Natural killer cell (primary cell): Measurements from ENCODE around the gene CDH23. TPM values are rescaled to one million over a fixed set of nuclear protein-coding genes. Genes with fewer than 3 reads are reported as not detected.

Experiments
- ATAC-seq, 3 donors: fragments of 150-1000 bp in 2 of 3; fragments of 200-7000 bp in 1 of 3; cut with Tn5 transposase; 1 replicate in 1 of 3; 2 replicates in 2 of 3; pipeline ENCODE4 v1.10.0; 2021; ENCODE audit warnings: mild to moderate bottlenecking in 2 of 3, moderate library complexity in 2 of 3
- DNase-seq, 2 donors: peaks; one replicate each; pipeline versions ENCODE4 v3.0.0 to v3.0.0-alpha.2; 2013 to 2021; ENCODE audit warnings: mixed read lengths in 1 of 2
- H3K27ac ChIP-seq: one replicate; pipeline ENCODE4 v1.5.1; 2013; ENCODE audit warnings: mild to moderate bottlenecking, low read length
- H3K27me3 ChIP-seq: one replicate; pipeline ENCODE4 v1.6.1; 2013; ENCODE audit warnings: low read length; ENCODE audit not compliant: control insufficient read depth, insufficient read depth
- H3K36me3 ChIP-seq: one replicate; pipeline ENCODE4 v1.6.1; 2013; ENCODE audit warnings: low read length; ENCODE audit not compliant: control insufficient read depth, insufficient read depth
- H3K4me1 ChIP-seq: one replicate; pipeline ENCODE4 v1.6.1; 2013; ENCODE audit warnings: low read length; ENCODE audit not compliant: control insufficient read depth, insufficient read depth
- H3K4me3 ChIP-seq: one replicate; pipeline ENCODE4 v1.5.1; 2013; ENCODE audit warnings: low read length
- H3K9me3 ChIP-seq: one replicate; pipeline ENCODE4 v1.6.1; 2013; ENCODE audit warnings: low read length; ENCODE audit not compliant: control insufficient read depth, insufficient read depth
- H3K27ac Mint-ChIP-seq, 2 donors: one replicate each; pipeline ENCODE4 v1.8.0; 2022; ENCODE audit warnings: mild to moderate bottlenecking in 2 of 2, mixed read lengths in 2 of 2, moderate library complexity in 1 of 2
- H3K27me3 Mint-ChIP-seq, 2 donors: one replicate each; pipeline ENCODE4 v1.8.0; 2022; ENCODE audit warnings: low read depth in 2 of 2, mixed read lengths in 2 of 2
- H3K36me3 Mint-ChIP-seq: one replicate; pipeline ENCODE4 v1.8.0; 2022; ENCODE audit warnings: mixed read lengths
- H3K4me1 Mint-ChIP-seq, 2 donors: one replicate each; pipeline ENCODE4 v1.8.0; 2022; ENCODE audit warnings: mixed read lengths in 2 of 2
- H3K4me3 Mint-ChIP-seq: one replicate; pipeline ENCODE4 v1.8.0; 2022; ENCODE audit warnings: mild to moderate bottlenecking, moderate library complexity, mixed read lengths
- H3K9me3 Mint-ChIP-seq, 2 donors: one replicate each; pipeline ENCODE4 v1.8.0; 2022; ENCODE audit warnings: mixed read lengths in 2 of 2
- WGBS: methylation state at CpG from one replicate; pipeline ENCODE4 v1.1.7; 2013; ENCODE audit warnings: missing lambda C conversion rate; ENCODE audit not compliant: insufficient coverage; 5-methylcytosine and 5-hydroxymethylcytosine counted together
- intact Hi-C: fragments of 100-400 bp; cut with micrococcal nuclease; formaldehyde crosslinking; loops from one replicate; pipeline ENCODE4 v1.14.2; 2022
- total RNA-seq, 4 donors: library from RNA; stranded (reverse); fragments of 120-200 nt in 1 of 4; gene quantifications; one replicate each; pipeline versions ENCODE4 v1.2.3 to v1.2.4, GENCODE V29; 2013 to 2022
- TF ChIP-seq, protein P1 (sequence below): fragments of 200-600 bp; IDR thresholded peaks from one replicate; pipeline ENCODE4 v1.8.0; 2022; ENCODE audit warnings: antibody characterized with exemption

The CDH23 gene
- total RNA-seq, 3 donors from 2014 or later (not counting 1 experiment from before 2014, with no cell fraction given), result 1.2 to 6.0 (median 4.3) TPM

DNA sequence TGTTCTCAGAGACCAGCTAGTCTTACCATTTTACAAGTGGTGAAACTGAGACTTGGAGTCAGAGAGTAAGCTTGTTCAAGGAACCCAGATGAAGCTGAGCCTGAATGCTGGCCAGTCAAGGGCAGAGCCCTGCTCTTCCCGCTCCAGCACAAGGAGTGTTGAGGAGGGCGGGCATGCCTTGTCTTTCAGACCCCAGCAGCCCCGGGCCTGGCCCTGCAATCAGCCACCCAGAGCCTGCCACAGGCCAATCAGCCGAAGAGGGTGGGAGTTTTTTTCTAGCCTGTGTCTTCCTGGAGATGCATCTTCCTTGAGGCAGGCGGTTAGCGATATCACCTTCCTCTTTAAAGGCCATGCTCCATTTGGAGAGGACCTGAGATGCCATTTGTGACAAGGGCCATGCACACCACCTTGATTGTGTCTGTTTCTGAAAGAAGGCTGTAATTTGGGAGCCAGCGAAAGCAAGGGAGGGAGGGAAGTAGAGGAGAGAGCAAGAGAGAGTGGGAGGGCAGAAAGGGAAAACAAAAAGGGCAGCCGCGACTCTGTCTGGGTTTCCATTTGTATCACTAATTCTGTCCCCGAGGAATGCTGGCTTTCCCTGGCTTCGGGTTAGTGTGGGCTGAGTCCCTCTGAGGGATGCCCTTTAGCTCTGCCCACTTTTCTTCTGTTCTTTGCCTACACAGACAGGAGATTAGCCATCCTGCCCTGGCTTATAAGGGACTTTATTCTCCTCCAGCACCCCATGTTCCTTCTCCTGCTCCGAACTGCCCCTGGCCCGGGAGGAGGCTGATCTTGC, 8.0 kb downstream of the CDH23 start:
- Mint-ChIP-seq H3K4me3 (no peak overlapping the region), H3K27me3 (peaks cover 7 to 16% of the 10 kb centered on the region in 2 donors), H3K36me3 (no peaks in the 10 kb centered on the region), H3K4me1 (no peaks in the 10 kb centered on the region), H3K27ac (no peak overlapping the region), H3K9me3 (no peaks in the 10 kb centered on the region)
- no peaks in the 10 kb centered on the region for H3K9me3 ChIP-seq
- no peak overlapping the region for H3K4me3 ChIP-seq
- no peak for ATAC-seq
- H3K36me3 ChIP-seq, result no peaks in the 10 kb centered on the region
- WGBS, result 84% methylated on average over 13 of the region's 13 CpGs
- H3K4me1 ChIP-seq, result no peaks in the 10 kb centered on the region
- no peaks in the 10 kb centered on the region for H3K27me3 ChIP-seq
- no peak overlapping the region for H3K27ac ChIP-seq
- no peak for DNase-seq
- TF ChIP-seq, protein P1, sequence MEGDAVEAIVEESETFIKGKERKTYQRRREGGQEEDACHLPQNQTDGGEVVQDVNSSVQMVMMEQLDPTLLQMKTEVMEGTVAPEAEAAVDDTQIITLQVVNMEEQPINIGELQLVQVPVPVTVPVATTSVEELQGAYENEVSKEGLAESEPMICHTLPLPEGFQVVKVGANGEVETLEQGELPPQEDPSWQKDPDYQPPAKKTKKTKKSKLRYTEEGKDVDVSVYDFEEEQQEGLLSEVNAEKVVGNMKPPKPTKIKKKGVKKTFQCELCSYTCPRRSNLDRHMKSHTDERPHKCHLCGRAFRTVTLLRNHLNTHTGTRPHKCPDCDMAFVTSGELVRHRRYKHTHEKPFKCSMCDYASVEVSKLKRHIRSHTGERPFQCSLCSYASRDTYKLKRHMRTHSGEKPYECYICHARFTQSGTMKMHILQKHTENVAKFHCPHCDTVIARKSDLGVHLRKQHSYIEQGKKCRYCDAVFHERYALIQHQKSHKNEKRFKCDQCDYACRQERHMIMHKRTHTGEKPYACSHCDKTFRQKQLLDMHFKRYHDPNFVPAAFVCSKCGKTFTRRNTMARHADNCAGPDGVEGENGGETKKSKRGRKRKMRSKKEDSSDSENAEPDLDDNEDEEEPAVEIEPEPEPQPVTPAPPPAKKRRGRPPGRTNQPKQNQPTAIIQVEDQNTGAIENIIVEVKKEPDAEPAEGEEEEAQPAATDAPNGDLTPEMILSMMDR, result no peak
- intact Hi-C loops, result no loop called here

DNA sequence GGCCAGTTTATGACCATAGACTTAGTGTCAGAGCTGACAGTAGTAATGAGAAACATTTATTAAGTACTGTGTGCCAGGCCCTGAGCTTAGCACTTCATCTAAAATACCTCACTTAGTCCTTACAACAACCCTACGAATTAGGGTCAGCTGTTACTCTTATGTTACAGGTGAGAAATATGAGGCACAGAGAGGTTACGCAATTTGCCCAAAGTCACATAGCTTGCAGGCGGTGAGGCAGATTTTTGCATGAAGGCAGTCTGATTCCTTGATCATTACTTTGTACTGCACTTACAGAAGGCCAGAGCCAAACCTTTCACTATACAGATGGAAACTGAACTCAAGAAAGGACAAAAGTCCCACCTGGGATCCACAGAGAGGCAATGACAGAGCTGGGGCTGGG, 10.2 kb downstream of the CDH23 start:
- H3K4me1 ChIP-seq, result no peaks in the 10 kb centered on the region
- H3K9me3 ChIP-seq, result no peaks in the 10 kb centered on the region
- H3K4me3 Mint-ChIP-seq, result no peak overlapping the region
- intact Hi-C loops, result no loop called here
- DNase-seq (no peak), ATAC-seq (no peak)
- peaks cover 2 to 9% of the 10 kb centered on the region in 2 donors for H3K9me3 Mint-ChIP-seq
- no peak overlapping the region for H3K27ac ChIP-seq
- TF ChIP-seq, protein P1, result no peak
- no peaks in the 10 kb centered on the region for H3K4me1 Mint-ChIP-seq
- peaks cover 0 to 10% of the 10 kb centered on the region in 2 donors for H3K27me3 Mint-ChIP-seq
- H3K36me3 Mint-ChIP-seq, result no peaks in the 10 kb centered on the region
- H3K4me3 ChIP-seq, result no peak overlapping the region
- no peak overlapping the region for H3K27ac Mint-ChIP-seq
- H3K36me3 ChIP-seq, result no peaks in the 10 kb centered on the region
- H3K27me3 ChIP-seq, result no peaks in the 10 kb centered on the region
- WGBS, result 88% methylated on average over 3 of the region's 3 CpGs

DNA sequence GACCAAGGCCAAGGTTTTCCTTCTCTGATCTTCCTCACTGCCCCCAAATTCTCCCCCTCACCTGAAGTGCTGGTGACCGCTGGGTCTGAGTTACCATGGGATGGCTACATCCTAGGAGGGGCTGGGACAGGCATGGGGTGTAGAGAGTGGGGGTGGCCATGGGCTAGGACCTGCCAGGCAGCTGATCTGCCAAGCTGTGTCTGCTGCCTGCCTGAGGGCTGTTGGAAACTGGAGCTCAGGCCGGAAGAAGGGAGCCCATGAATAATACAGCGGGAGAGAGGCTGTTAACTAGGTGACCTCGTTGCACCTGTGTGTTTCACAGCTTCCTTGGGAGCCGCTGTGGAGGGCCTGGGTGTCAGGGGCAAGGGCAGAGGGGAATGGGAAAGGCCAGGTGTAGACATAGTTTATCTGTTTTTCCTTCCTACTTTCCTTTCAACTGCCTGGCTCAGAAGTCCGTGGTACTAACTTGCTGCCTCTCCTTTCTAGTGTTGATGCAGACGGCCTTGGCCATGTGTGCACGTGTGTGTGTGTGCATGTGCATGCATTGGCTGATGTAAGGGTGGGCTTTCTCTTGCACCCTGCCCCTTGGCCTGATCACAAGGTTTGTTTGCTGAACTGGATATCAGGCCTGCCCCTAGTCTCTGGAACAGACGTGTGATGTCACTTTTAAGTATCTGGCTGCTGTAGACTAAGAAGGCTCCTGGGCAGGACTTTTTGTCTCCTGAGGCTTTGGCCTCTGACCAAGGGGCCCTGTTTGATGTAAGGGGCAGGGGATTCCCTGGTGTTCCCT, 11.9 kb downstream of the CDH23 start:
- ATAC-seq (no peak), DNase-seq (no peak)
- WGBS, result 87% methylated on average over 9 of the region's 9 CpGs
- Histone ChIP-seq H3K27me3 (no peaks in the 10 kb centered on the region), H3K4me3 (no peak overlapping the region), H3K9me3 (no peaks in the 10 kb centered on the region), H3K4me1 (no peaks in the 10 kb centered on the region), H3K36me3 (no peaks in the 10 kb centered on the region), H3K27ac (no peak overlapping the region)
- Mint-ChIP-seq H3K4me1 (no peaks in the 10 kb centered on the region), H3K9me3 (peaks cover 2 to 10% of the 10 kb centered on the region in 2 donors), H3K27ac (no peak overlapping the region), H3K27me3 (peaks cover 0 to 7% of the 10 kb centered on the region in 2 donors), H3K36me3 (no peaks in the 10 kb centered on the region), H3K4me3 (no peak overlapping the region)
- intact Hi-C loops, result no loop called here
- TF ChIP-seq, protein P1, result no peak
